Measurements from ENCODE around the gene HOXA3. TPM values are rescaled to one million over a fixed set of nuclear protein-coding genes. Genes with fewer than 3 reads are reported as not detected.
A peak's percentile ranks its signal among the peaks of the same experiment; 100 is the strongest.

HOXA3 gene
- total RNA-seq, 1 donor from 2014 or later: 0.96 TPM

GRCh38 chr7:27179503-27180430, 27.4 kb upstream of the HOXA3 start:
- DNase-seq (ENCODE audit: low spot score): peak; percentile 94

- no peak for DNase-seq (ENCODE audit: low spot score)
Measured at GRCh38 chr7:27179030-27179429, 26.6 kb upstream of the HOXA3 start.

- no peak for DNase-seq (ENCODE audit: low spot score)
Measured at GRCh38 chr7:27178366-27178765, 26.0 kb upstream of the HOXA3 start.

- DNase-seq (ENCODE audit: low spot score): no peak
Measured at GRCh38 chr7:27177795-27178320, 25.5 kb upstream of the HOXA3 start.

GRCh38 chr7:27176962-27177794, 24.8 kb upstream of the HOXA3 start:
- DNase-seq (ENCODE audit: low spot score): no peak

GRCh38 chr7:27176524-27176845, 24.1 kb upstream of the HOXA3 start:
- no peak for DNase-seq (ENCODE audit: low spot score)

- DNase-seq (ENCODE audit: low spot score): peak; percentile 81
Measured at GRCh38 chr7:27175626-27176523, 23.5 kb upstream of the HOXA3 start.

GRCh38 chr7:27174874-27175625, 22.7 kb upstream of the HOXA3 start:
- no peak for DNase-seq (ENCODE audit: low spot score)

GRCh38 chr7:27173956-27174873, 21.8 kb upstream of the HOXA3 start, which contains the start of gene HOXA10:
Gene HOXA10, minus strand, starts transcription at chr7:27174320. Its CDS starts 14 bp downstream, at chr7:27174306.
- no peak for DNase-seq (ENCODE audit: low spot score)

- DNase-seq (ENCODE audit: low spot score): no peak
Measured at GRCh38 chr7:27173511-27173955, 21.1 kb upstream of the HOXA3 start.

- peak; percentile 83 for DNase-seq (ENCODE audit: low spot score)
Measured at GRCh38 chr7:27172823-27173510, 20.6 kb upstream of the HOXA3 start.

GRCh38 chr7:27172315-27172774, 20.0 kb upstream of the HOXA3 start:
- no peak for DNase-seq (ENCODE audit: low spot score)

- DNase-seq (ENCODE audit: low spot score): no peak
Measured at GRCh38 chr7:27171637-27172314, 19.4 kb upstream of the HOXA3 start.

- no peak for DNase-seq (ENCODE audit: low spot score)
Measured at GRCh38 chr7:27171325-27171636, 18.9 kb upstream of the HOXA3 start.

GRCh38 chr7:27170426-27171324, 18.3 kb upstream of the HOXA3 start:
- DNase-seq (ENCODE audit: low spot score): no peak

GRCh38 chr7:27169658-27170425, 17.5 kb upstream of the HOXA3 start:
- DNase-seq (ENCODE audit: low spot score): no peak

Data from umbilical cord (tissue), 2 donors.